IMR-90 (cell line): ENCODE measurements around the gene ABCG8. TPM values are rescaled to one million over a fixed set of nuclear protein-coding genes. Genes with fewer than 3 reads are reported as not detected.

ENCODE experiments used
- ATAC-seq: fragments of 200-7000 bp; cut with Tn5 transposase; 2 replicates; pipeline ENCODE4 v1.9.1; 2020; ENCODE audit warnings: low read depth, mild to moderate bottlenecking, moderate library complexity
- BruUV-seq: library from RNA; stranded (reverse); fragments of 400-500 nt; replicated peaks from 2 replicates; lab custom pipeline; 2021; lab: Mats Ljungman, UMichigan
- CTCF ChIA-PET: fragments of 300-600 bp; formaldehyde crosslinking; extraction: SDS; loops from one replicate; lab custom pipeline; 2021; ENCODE audit warnings: antibody characterized with exemption; lab: Yijun Ruan, JAX
- POLR2A ChIA-PET: fragments of 300-600 bp; sonication (Branson Sonifier 250); formaldehyde crosslinking; loops from one replicate; lab custom pipeline; 2022; ENCODE audit warnings: antibody characterized with exemption; ENCODE audit not compliant: unreplicated experiment; lab: Charles Lee
- DNase-seq: peaks from one replicate; pipeline ENCODE4 v3.0.0; 2013
- H2AFZ ChIP-seq: replicated peaks from 2 replicates; pipeline ENCODE3; 2013; ENCODE audit warnings: low read length, mild to moderate bottlenecking; ENCODE audit not compliant: poor library complexity
- H2AK5ac ChIP-seq: 2 replicates; pipeline ENCODE4 v1.6.1; 2013; ENCODE audit warnings: low read depth, low read length, inconsistent platforms
- H2AK9ac ChIP-seq: replicated peaks from 2 replicates; pipeline ENCODE3; 2013; ENCODE audit warnings: mild to moderate bottlenecking, low read depth, low read length, moderate library complexity; ENCODE audit not compliant: poor library complexity
- H2BK120ac ChIP-seq: 2 replicates; pipeline ENCODE4 v1.6.1; 2013; ENCODE audit warnings: low read depth, low read length, inconsistent platforms
- H2BK15ac ChIP-seq: 3 replicates; pipeline ENCODE4 v1.6.1; 2013; ENCODE audit warnings: low read depth, low read length, inconsistent platforms
- H2BK20ac ChIP-seq: 2 replicates; pipeline ENCODE4 v1.6.1; 2013; ENCODE audit warnings: low read depth, mild to moderate bottlenecking, inconsistent platforms, low read length, moderate library complexity
- H2BK5ac ChIP-seq: 2 replicates; pipeline ENCODE4 v1.6.1; 2013; ENCODE audit warnings: mild to moderate bottlenecking, low read depth, low read length, inconsistent platforms; ENCODE audit not compliant: poor library complexity, severe bottlenecking
- H3K14ac ChIP-seq: replicated peaks from 2 replicates; pipeline ENCODE4 v1.6.1; 2013; ENCODE audit warnings: low read depth, low read length, inconsistent platforms
- H3K18ac ChIP-seq: 2 replicates; pipeline ENCODE4 v1.6.1; 2013; ENCODE audit warnings: low read depth, low read length, control low read depth
- H3K23ac ChIP-seq: 2 replicates; pipeline ENCODE4 v1.6.1; 2013; ENCODE audit warnings: low read depth, low read length, inconsistent platforms
- H3K27ac ChIP-seq: 2 replicates; pipeline ENCODE4 v1.5.1; 2013; ENCODE audit warnings: mild to moderate bottlenecking, control low read depth, low read length; ENCODE audit not compliant: insufficient read depth
- H3K27me3 ChIP-seq: 2 replicates; pipeline ENCODE4 v1.6.1; 2013; ENCODE audit warnings: low read length; ENCODE audit not compliant: control insufficient read depth, insufficient read depth
- H3K36me3 ChIP-seq: 2 replicates; pipeline ENCODE4 v1.6.1; 2013; ENCODE audit warnings: low read length, mixed read lengths; ENCODE audit not compliant: control insufficient read depth, insufficient read depth
- H3K4ac ChIP-seq: 2 replicates; pipeline ENCODE4 v1.6.1; 2013; ENCODE audit warnings: low read depth, low read length, inconsistent platforms
- H3K4me1 ChIP-seq: 2 replicates; pipeline ENCODE4 v1.6.1; 2013; ENCODE audit warnings: low read length, mixed read lengths; ENCODE audit not compliant: control insufficient read depth, insufficient read depth
- H3K4me2 ChIP-seq: 2 replicates; pipeline ENCODE4 v1.6.1; 2013; ENCODE audit warnings: low read depth, mild to moderate bottlenecking, control low read depth, low read length, moderate library complexity
- H3K4me3 ChIP-seq: 2 replicates; pipeline ENCODE4 v1.5.1; 2013; ENCODE audit warnings: low read depth, mild to moderate bottlenecking, control low read depth, low read length, moderate library complexity; ENCODE audit not compliant: insufficient read depth
- H3K56ac ChIP-seq: 2 replicates; pipeline ENCODE4 v1.6.1; 2013; ENCODE audit warnings: low read length, inconsistent platforms; ENCODE audit not compliant: insufficient read depth; ENCODE audit errors: extremely low read depth
- H3K79me1 ChIP-seq, 2 experiments: 2 replicates each; pipeline ENCODE4 v1.6.1; 2013; ENCODE audit warnings: low read length in 2 of 2, inconsistent platforms in 1 of 2, low read depth in 1 of 2
- H3K9ac ChIP-seq: 2 replicates; pipeline ENCODE4 v1.6.1; 2013; ENCODE audit warnings: low read depth, low read length, control low read depth
- H3K9me1 ChIP-seq: 2 replicates; pipeline ENCODE4 v1.6.1; 2013; ENCODE audit warnings: low read length, inconsistent platforms; ENCODE audit not compliant: insufficient read depth
- H3K9me3 ChIP-seq: 2 replicates; pipeline ENCODE4 v1.6.1; 2013; ENCODE audit warnings: low read length; ENCODE audit not compliant: control insufficient read depth, insufficient read depth
- H4K20me1 ChIP-seq: 2 replicates; pipeline ENCODE4 v1.6.1; 2013; ENCODE audit warnings: low read length, inconsistent platforms; ENCODE audit not compliant: insufficient read depth
- H4K5ac ChIP-seq: 2 replicates; pipeline ENCODE4 v1.6.1; 2013; ENCODE audit warnings: mild to moderate bottlenecking, low read depth, low read length, control low read depth
- H4K8ac ChIP-seq, 2 experiments: 2 replicates each; pipeline ENCODE4 v1.6.1; 2013; ENCODE audit warnings: low read depth in 2 of 2, low read length in 2 of 2, control low read depth in 1 of 2, inconsistent platforms in 1 of 2
- H4K91ac ChIP-seq: 2 replicates; pipeline ENCODE4 v1.6.1; 2013; ENCODE audit warnings: low read depth, low read length, inconsistent platforms; ENCODE audit not compliant: insufficient read depth
- BHLHE40 ChIP-seq: fragments of 150-350 bp; IDR thresholded peaks from 2 replicates; pipeline ENCODE4 v1.6.1; 2016; ENCODE audit warnings: mild to moderate bottlenecking, low read depth, low read length
- CEBPB ChIP-seq: IDR thresholded peaks from 2 replicates; pipeline ENCODE4 v1.6.1; 2012; ENCODE audit warnings: low read depth, low read length, improper control_type of control experiment
- CHD1 ChIP-seq: IDR thresholded peaks from 2 replicates; pipeline ENCODE4 v1.6.1; 2012; ENCODE audit warnings: low read depth, low read length, improper control_type of control experiment
- FOS ChIP-seq: fragments of 150-350 bp; IDR thresholded peaks from 2 replicates; pipeline ENCODE4 v1.6.1; 2016; ENCODE audit warnings: low read depth, low read length
- MAFK ChIP-seq: IDR thresholded peaks from 2 replicates; pipeline ENCODE4 v1.6.1; 2012; ENCODE audit warnings: low read depth, low read length, improper control_type of control experiment
- MXI1 ChIP-seq: IDR thresholded peaks from 2 replicates; pipeline ENCODE4 v1.6.1; 2012; ENCODE audit warnings: low read depth, mild to moderate bottlenecking, low read length, moderate library complexity, borderline replicate concordance
- NFE2L2 ChIP-seq: fragments of 150-350 bp; IDR thresholded peaks from 2 replicates; pipeline ENCODE4 v1.6.1; 2016; ENCODE audit warnings: low read depth, mild to moderate bottlenecking, low read length
- POLR2A ChIP-seq: IDR thresholded peaks from 2 replicates; pipeline ENCODE4 v1.6.1; 2012; ENCODE audit warnings: mild to moderate bottlenecking, low read depth, low read length
- RAD21 ChIP-seq: IDR thresholded peaks from 2 replicates; pipeline ENCODE4 v1.6.1; 2012; ENCODE audit warnings: low read length, improper control_type of control experiment
- RCOR1 ChIP-seq: IDR thresholded peaks from 2 replicates; pipeline ENCODE4 v1.6.1; 2012; ENCODE audit warnings: mild to moderate bottlenecking, low read length, improper control_type of control experiment; ENCODE audit not compliant: insufficient replicate concordance
- RFX5 ChIP-seq: IDR thresholded peaks from 2 replicates; pipeline ENCODE4 v1.8.0; 2012; ENCODE audit warnings: low read depth, mild to moderate bottlenecking, low read length, moderate library complexity
- SMC3 ChIP-seq: fragments of 150-350 bp; IDR thresholded peaks from 2 replicates; pipeline ENCODE4 v1.6.1; 2016; ENCODE audit warnings: low read depth, mild to moderate bottlenecking, antibody characterized with exemption, low read length, moderate library complexity
- WGBS, 2 experiments: methylation state at CpG; one replicate each; pipeline versions ENCODE4 v1.1.5 to v1.1.7; 2013; ENCODE audit warnings: missing lambda C conversion rate in 2 of 2; ENCODE audit not compliant: insufficient read length in 1 of 2; ENCODE audit errors: extremely low coverage in 2 of 2; 5-methylcytosine and 5-hydroxymethylcytosine counted together
- dilution Hi-C: fragments of 300-500 bp; cut with HindIII; formaldehyde crosslinking; loops from one replicate; pipeline ENCODE4 v1.14.3; 2018; ENCODE audit warnings: low sequenced_read_pairs; ENCODE audit not compliant: unreplicated experiment
- in situ Hi-C: fragments of 300-500 bp; cut with MboI; formaldehyde crosslinking; loops from 3 replicates; pipeline ENCODE4 v1.14.3; 2019; ENCODE audit warnings: low sequenced_read_pairs, inconsistent platforms, mixed read lengths
- intact Hi-C: fragments of 100-400 bp; cut with micrococcal nuclease; formaldehyde crosslinking; loops from 2 replicates; pipeline ENCODE4 v1.10.0; 2022
- polyA plus RNA-seq, 3 experiments: library from polyadenylated mRNA; depleted of rRNA; stranded (reverse); fragments of >200 nt; gene quantifications; 2 replicates each; pipeline ENCODE4 v1.2.3, GENCODE V29; 2012; ENCODE audit warnings: low replicate concordance in 1 of 3
- total RNA-seq: library from RNA; depleted of rRNA; stranded (reverse); fragments of >200 nt; gene quantifications from 2 replicates; pipeline ENCODE4 v1.2.3, GENCODE V29; 2012
- TF ChIP-seq, protein P1 (sequence below): fragments of 150-350 bp; IDR thresholded peaks from 2 replicates; pipeline ENCODE4 v1.6.1; 2017; ENCODE audit warnings: mild to moderate bottlenecking, antibody characterized with exemption, low read length, low read depth
- TF ChIP-seq, protein P2 (sequence below): fragments of 150-350 bp; IDR thresholded peaks from 2 replicates; pipeline ENCODE4 v1.6.1; 2016; ENCODE audit warnings: low read depth, mild to moderate bottlenecking, low read length, moderate library complexity, borderline replicate concordance
- TF ChIP-seq, protein P3 (sequence below): conservative IDR thresholded peaks from 2 replicates; pipeline ENCODE4 v1.5.1; 2012; ENCODE audit warnings: mild to moderate bottlenecking, low read depth, low read length, improper control_type of control experiment

ABCG8 gene
- total and polyA plus RNA-seq, 2 of the 4 experiments (the other 2 are of a cell fraction), result not detected

DNA sequence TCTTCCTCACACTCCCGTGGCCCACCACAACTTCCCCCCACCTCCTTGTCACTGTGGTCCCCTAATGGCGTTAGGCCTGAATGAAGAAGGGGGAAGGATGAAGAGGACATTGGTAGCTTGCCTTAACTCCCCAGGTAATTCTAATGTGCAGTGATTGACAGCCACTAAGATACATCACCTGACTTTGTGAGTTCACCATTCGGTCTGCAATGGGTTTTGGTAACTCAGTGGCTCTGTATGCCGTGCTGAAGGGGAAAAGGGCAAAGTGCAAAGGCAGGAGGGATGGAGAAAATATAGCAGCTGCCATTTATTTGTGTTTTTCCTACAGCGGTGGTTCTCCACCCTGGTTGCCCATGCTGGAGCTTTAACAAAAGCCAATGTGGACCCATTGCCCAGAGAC is 42.2 kb downstream of the ABCG8 start:
- no peak overlapping the region for H2AFZ ChIP-seq
- H2AK5ac ChIP-seq, result peak overlapping the region; percentile 60; the same call in 1 of the 2 replicates
- ATAC-seq (no peak), DNase-seq (no peak)
- no peak for TF ChIP-seq RCOR1
- TF ChIP-seq, protein P1, sequence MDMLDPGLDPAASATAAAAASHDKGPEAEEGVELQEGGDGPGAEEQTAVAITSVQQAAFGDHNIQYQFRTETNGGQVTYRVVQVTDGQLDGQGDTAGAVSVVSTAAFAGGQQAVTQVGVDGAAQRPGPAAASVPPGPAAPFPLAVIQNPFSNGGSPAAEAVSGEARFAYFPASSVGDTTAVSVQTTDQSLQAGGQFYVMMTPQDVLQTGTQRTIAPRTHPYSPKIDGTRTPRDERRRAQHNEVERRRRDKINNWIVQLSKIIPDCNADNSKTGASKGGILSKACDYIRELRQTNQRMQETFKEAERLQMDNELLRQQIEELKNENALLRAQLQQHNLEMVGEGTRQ, result no peak
- no peak for TF ChIP-seq RAD21
- TF ChIP-seq SMC3, result no peak
- no peak for TF ChIP-seq POLR2A
- TF ChIP-seq RFX5, result no peak
- TF ChIP-seq BHLHE40, result no peak
- no peak for TF ChIP-seq CEBPB
- no peak for TF ChIP-seq NFE2L2
- TF ChIP-seq, protein P2, sequence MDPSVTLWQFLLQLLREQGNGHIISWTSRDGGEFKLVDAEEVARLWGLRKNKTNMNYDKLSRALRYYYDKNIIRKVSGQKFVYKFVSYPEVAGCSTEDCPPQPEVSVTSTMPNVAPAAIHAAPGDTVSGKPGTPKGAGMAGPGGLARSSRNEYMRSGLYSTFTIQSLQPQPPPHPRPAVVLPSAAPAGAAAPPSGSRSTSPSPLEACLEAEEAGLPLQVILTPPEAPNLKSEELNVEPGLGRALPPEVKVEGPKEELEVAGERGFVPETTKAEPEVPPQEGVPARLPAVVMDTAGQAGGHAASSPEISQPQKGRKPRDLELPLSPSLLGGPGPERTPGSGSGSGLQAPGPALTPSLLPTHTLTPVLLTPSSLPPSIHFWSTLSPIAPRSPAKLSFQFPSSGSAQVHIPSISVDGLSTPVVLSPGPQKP, result no peak
- TF ChIP-seq, protein P3, sequence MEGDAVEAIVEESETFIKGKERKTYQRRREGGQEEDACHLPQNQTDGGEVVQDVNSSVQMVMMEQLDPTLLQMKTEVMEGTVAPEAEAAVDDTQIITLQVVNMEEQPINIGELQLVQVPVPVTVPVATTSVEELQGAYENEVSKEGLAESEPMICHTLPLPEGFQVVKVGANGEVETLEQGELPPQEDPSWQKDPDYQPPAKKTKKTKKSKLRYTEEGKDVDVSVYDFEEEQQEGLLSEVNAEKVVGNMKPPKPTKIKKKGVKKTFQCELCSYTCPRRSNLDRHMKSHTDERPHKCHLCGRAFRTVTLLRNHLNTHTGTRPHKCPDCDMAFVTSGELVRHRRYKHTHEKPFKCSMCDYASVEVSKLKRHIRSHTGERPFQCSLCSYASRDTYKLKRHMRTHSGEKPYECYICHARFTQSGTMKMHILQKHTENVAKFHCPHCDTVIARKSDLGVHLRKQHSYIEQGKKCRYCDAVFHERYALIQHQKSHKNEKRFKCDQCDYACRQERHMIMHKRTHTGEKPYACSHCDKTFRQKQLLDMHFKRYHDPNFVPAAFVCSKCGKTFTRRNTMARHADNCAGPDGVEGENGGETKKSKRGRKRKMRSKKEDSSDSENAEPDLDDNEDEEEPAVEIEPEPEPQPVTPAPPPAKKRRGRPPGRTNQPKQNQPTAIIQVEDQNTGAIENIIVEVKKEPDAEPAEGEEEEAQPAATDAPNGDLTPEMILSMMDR, result no peak
- no peak for TF ChIP-seq FOS
- no peak for TF ChIP-seq CHD1
- TF ChIP-seq MAFK, result no peak
- no peak for TF ChIP-seq MXI1
- H2BK15ac ChIP-seq, result no peak overlapping the region
- no peak overlapping the region for H3K9ac ChIP-seq
- dilution Hi-C loops, result no loop called here
- no peak overlapping the region for H3K23ac ChIP-seq
- H3K9me3 ChIP-seq, result no peaks in the 10 kb centered on the region
- no peaks in the 10 kb centered on the region for H4K20me1 ChIP-seq
- H3K4me3 ChIP-seq, result no peak overlapping the region
- H3K14ac ChIP-seq, result no peak overlapping the region
- H3K18ac ChIP-seq, result no peak overlapping the region; the same call in 1 of the 2 replicates
- no peaks in the 10 kb centered on the region for H3K79me1 ChIP-seq
- H3K27ac ChIP-seq, result no peak overlapping the region
- H2AK9ac ChIP-seq, result peak overlapping the region; percentile 13
- H2BK5ac ChIP-seq, result no peak overlapping the region
- ChIA-PET POLR2A (no interaction called here), CTCF (interaction anchor here (0.7 kb wide), 1 partner anchor 1717 kb away, joined by 3 read pairs; no protein-coding TSS in a partner anchor)
- peak overlapping the region; percentile 28 for H2BK120ac ChIP-seq
- no peak overlapping the region for H4K5ac ChIP-seq
- no peak overlapping the region for H3K4me2 ChIP-seq
- H3K4ac ChIP-seq, result no peak overlapping the region; the same call in 1 of the 2 replicates
- peaks cover 4% of the 10 kb centered on the region for H3K4me1 ChIP-seq
- H3K36me3 ChIP-seq, result peaks cover 2% of the 10 kb centered on the region; the same call in 1 of the 2 replicates
- no TSS peak for BruUV-seq
- no peak overlapping the region for H4K8ac ChIP-seq
- H3K56ac ChIP-seq, result no peak overlapping the region
- no peak overlapping the region; the same call in 1 of the 2 replicates for H4K91ac ChIP-seq
- 100% methylated on average over 1 of the region's 5 CpGs; no CpG with 5 or more reads in 1 of the 2 experiments for WGBS, 2 experiments
- in situ Hi-C loops, result no loop called here
- H2BK20ac ChIP-seq, result peak overlapping the region; percentile 32; the same call in 1 of the 2 replicates
- H3K27me3 ChIP-seq, result peaks cover 3% of the 10 kb centered on the region
- peaks cover 7% of the 10 kb centered on the region for H3K9me1 ChIP-seq
- intact Hi-C loops, result no loop called here
